SK-N-SH treated with all-trans-retinoic acid at 6 μM for 48 hours (cell line): Measurements from ENCODE around the gene SCARB2.
"Not testable (repeated sequence)": the region's sequence is repeated elsewhere in the genome, so short reads cannot be mapped to it uniquely, and the experiment has no call there.

Experiments used
- ATAC-seq: fragments of 200-7000 bp; cut with Tn5 transposase; 3 replicates; pipeline ENCODE4 v1.9.1; 2020; ENCODE audit warnings: mild to moderate bottlenecking, moderate library complexity
- ARNTL ChIP-seq: fragments of 450-650 bp; formaldehyde crosslinking; IDR thresholded peaks from 2 replicates; pipeline ENCODE4 v1.5.0; 2020; ENCODE audit warnings: low read depth, mild to moderate bottlenecking, moderate library complexity, borderline replicate concordance
- BACH2 ChIP-seq: fragments of 250-450 bp; sonication (Bioruptor Pico); IDR thresholded peaks from 2 replicates; pipeline ENCODE4 v1.9.0; 2021; ENCODE audit warnings: mild to moderate bottlenecking, borderline replicate concordance
- CSDC2 ChIP-seq: fragments of 250-450 bp; sonication (Bioruptor Pico); IDR thresholded peaks from 2 replicates; pipeline ENCODE4 v1.5.0; 2020; ENCODE audit warnings: mild to moderate bottlenecking, moderate library complexity
- ESRRG ChIP-seq: fragments of 250-450 bp; sonication (Bioruptor Pico); IDR thresholded peaks from 2 replicates; pipeline ENCODE4 v1.6.1; 2021; ENCODE audit warnings: mild to moderate bottlenecking
- GLIS3 ChIP-seq: fragments of 250-450 bp; sonication (Bioruptor Pico); IDR thresholded peaks from 2 replicates; pipeline ENCODE4 v1.5.0; 2020; ENCODE audit warnings: mild to moderate bottlenecking, moderate library complexity
- ISL1 ChIP-seq: fragments of 250-450 bp; sonication (Bioruptor Pico); IDR thresholded peaks from 2 replicates; pipeline ENCODE4 v2.1.2; 2022; ENCODE audit warnings: mild to moderate bottlenecking, moderate library complexity
- OSR1 ChIP-seq: fragments of 250-450 bp; sonication (Bioruptor Pico); IDR thresholded peaks from 2 replicates; pipeline ENCODE4 v1.8.0; 2022; ENCODE audit warnings: moderate library complexity, mild to moderate bottlenecking, inconsistent platforms
- RARB ChIP-seq: fragments of 250-450 bp; sonication (Bioruptor Pico); IDR thresholded peaks from 2 replicates; pipeline ENCODE4 v1.8.0; 2021; ENCODE audit warnings: mild to moderate bottlenecking, moderate library complexity
- SNAI2 ChIP-seq: fragments of 250-450 bp; sonication (Bioruptor Pico); IDR thresholded peaks from 2 replicates; pipeline ENCODE4 v1.5.0; 2020; ENCODE audit warnings: mild to moderate bottlenecking, moderate library complexity
- TCF4 ChIP-seq: fragments of 250-450 bp; sonication (Bioruptor Pico); IDR thresholded peaks from 2 replicates; pipeline ENCODE4 v1.8.0; 2021; ENCODE audit warnings: mild to moderate bottlenecking, moderate library complexity, borderline replicate concordance
- ZC3H10 ChIP-seq: fragments of 250-450 bp; sonication (Bioruptor Pico); IDR thresholded peaks from 2 replicates; pipeline ENCODE4 v1.5.1; 2021; ENCODE audit warnings: mild to moderate bottlenecking, moderate library complexity
- ZFP3 ChIP-seq: fragments of 250-450 bp; sonication (Bioruptor Pico); IDR thresholded peaks from 2 replicates; pipeline ENCODE4 v1.5.0; 2020; ENCODE audit warnings: mild to moderate bottlenecking, moderate library complexity
- ZFP30 ChIP-seq: fragments of 450-650 bp; formaldehyde crosslinking; IDR thresholded peaks from 2 replicates; pipeline ENCODE4 v1.5.0; 2022; ENCODE audit warnings: mild to moderate bottlenecking, moderate library complexity
- ZNF565 ChIP-seq: fragments of 450-650 bp; formaldehyde crosslinking; conservative IDR thresholded peaks from 2 replicates; pipeline ENCODE4 v1.5.0; 2020; ENCODE audit warnings: low read depth, mild to moderate bottlenecking, moderate library complexity
- ZNF70 ChIP-seq: fragments of 450-650 bp; formaldehyde crosslinking; IDR thresholded peaks from 2 replicates; pipeline ENCODE4 v1.5.0; 2020; ENCODE audit warnings: mild to moderate bottlenecking, moderate library complexity
- ZNF8 ChIP-seq: fragments of 450-650 bp; formaldehyde crosslinking; IDR thresholded peaks from 2 replicates; pipeline ENCODE4 v1.5.0; 2020; ENCODE audit warnings: mild to moderate bottlenecking, moderate library complexity
- TF ChIP-seq, protein P1 (sequence below): fragments of 250-450 bp; sonication (Bioruptor Pico); IDR thresholded peaks from 2 replicates; pipeline ENCODE4 v1.8.0; 2021; ENCODE audit warnings: low read depth, mild to moderate bottlenecking, moderate library complexity, borderline replicate concordance
- TF ChIP-seq, protein P2 (sequence below): fragments of 250-450 bp; sonication (Bioruptor Pico); IDR thresholded peaks from 2 replicates; pipeline ENCODE4 v1.8.0; 2020; ENCODE audit warnings: mild to moderate bottlenecking, moderate library complexity, borderline replicate concordance
- TF ChIP-seq, protein P3 (sequence below): fragments of 250-450 bp; sonication (Bioruptor Pico); IDR thresholded peaks from 2 replicates; pipeline ENCODE4 v1.5.0; 2020; ENCODE audit warnings: mild to moderate bottlenecking, moderate library complexity
- TF ChIP-seq, protein P4 (sequence below): fragments of 250-450 bp; sonication (Bioruptor Pico); IDR thresholded peaks from 2 replicates; pipeline ENCODE4 v1.5.1; 2020; ENCODE audit warnings: low read depth, mild to moderate bottlenecking, moderate library complexity
- TF ChIP-seq, protein P5 (sequence below): fragments of 250-450 bp; sonication (Bioruptor Pico); IDR thresholded peaks from 2 replicates; pipeline ENCODE4 v1.5.1; 2021; ENCODE audit warnings: mild to moderate bottlenecking, moderate library complexity

The SCARB2 gene

DNA sequence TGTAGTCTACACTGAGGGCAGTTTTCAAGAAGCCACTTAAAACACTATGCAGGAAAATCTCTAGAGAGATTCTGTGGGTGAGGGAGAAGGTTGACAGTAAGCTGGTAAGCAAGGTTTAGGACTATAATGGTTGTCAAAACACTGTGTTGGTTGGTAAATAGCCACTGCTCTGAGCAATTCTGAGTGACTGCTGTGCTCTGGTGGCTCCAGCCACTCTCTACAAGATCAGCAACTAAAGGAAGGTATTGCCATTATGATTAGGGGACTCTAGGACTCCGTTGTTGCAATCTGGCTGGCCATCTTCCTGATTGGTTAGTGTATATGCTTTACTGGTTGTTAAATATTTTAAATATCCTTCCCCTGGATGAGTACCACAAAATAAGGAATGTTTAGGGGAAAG, 32.4 kb upstream of the SCARB2 start:
- TF ChIP-seq GLIS3 (CRISPR knock-in tag), result no peak
- TF ChIP-seq, protein P1, sequence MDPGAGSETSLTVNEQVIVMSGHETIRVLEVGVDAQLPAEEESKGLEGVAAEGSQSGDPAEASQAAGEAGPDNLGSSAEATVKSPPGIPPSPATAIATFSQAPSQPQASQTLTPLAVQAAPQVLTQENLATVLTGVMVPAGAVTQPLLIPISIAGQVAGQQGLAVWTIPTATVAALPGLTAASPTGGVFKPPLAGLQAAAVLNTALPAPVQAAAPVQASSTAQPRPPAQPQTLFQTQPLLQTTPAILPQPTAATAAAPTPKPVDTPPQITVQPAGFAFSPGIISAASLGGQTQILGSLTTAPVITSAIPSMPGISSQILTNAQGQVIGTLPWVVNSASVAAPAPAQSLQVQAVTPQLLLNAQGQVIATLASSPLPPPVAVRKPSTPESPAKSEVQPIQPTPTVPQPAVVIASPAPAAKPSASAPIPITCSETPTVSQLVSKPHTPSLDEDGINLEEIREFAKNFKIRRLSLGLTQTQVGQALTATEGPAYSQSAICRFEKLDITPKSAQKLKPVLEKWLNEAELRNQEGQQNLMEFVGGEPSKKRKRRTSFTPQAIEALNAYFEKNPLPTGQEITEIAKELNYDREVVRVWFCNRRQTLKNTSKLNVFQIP (CRISPR knock-in tag), result no peak
- TF ChIP-seq ZC3H10 (CRISPR knock-in tag), result no peak
- TF ChIP-seq TCF4 (CRISPR knock-in tag), result no peak
- no peak for TF ChIP-seq ARNTL
- TF ChIP-seq ISL1 (CRISPR knock-in tag), result no peak
- ATAC-seq, result no peak

DNA sequence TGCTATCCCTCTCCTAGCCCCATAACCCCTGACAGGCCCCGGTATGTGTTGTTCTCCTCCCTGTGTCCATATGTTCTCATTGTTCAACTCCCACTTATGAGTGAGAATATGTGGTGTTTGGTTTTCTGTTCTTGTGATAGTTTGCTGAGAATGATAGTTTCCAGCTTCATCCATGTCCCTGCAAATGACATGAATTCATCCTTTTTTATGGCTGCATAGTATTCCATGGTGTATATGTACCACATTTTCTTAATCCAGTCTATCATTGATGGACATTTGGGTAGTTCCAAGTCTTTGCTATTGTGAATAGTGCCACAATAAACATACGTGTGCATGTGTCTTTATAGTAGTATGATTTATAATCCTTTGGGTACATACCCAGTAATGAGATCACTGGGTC, 30.3 kb upstream of the SCARB2 start:
- not testable (repeated sequence) for ATAC-seq

DNA sequence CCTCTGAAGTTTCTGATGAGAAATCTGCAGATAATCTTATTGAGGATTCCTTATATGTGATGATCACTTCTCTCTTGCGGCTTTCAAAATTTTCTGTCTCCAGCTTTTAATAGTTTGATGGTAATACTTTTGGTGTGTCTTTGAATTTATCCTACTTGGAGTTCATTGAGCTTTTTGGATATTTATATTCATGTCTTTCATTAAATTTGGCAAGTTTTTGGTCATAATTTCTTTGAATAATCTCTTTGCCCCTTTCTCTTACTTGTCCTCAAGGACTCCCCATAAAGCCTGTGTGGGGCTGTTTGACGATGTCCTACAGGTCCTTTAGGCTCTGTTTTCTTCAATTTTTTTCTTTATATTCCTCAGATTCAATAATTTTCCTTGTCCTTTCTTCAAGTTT, 26.6 kb upstream of the SCARB2 start:
- TF ChIP-seq, protein P1 (CRISPR knock-in tag), result no peak
- TF ChIP-seq, protein P2, sequence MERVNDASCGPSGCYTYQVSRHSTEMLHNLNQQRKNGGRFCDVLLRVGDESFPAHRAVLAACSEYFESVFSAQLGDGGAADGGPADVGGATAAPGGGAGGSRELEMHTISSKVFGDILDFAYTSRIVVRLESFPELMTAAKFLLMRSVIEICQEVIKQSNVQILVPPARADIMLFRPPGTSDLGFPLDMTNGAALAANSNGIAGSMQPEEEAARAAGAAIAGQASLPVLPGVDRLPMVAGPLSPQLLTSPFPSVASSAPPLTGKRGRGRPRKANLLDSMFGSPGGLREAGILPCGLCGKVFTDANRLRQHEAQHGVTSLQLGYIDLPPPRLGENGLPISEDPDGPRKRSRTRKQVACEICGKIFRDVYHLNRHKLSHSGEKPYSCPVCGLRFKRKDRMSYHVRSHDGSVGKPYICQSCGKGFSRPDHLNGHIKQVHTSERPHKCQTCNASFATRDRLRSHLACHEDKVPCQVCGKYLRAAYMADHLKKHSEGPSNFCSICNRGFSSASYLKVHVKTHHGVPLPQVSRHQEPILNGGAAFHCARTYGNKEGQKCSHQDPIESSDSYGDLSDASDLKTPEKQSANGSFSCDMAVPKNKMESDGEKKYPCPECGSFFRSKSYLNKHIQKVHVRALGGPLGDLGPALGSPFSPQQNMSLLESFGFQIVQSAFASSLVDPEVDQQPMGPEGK (CRISPR knock-in tag), result no peak
- TF ChIP-seq ZNF70 (CRISPR knock-in tag) (no peak), ZNF565 (CRISPR knock-in tag) (no peak), ESRRG (no peak), ARNTL (no peak), RARB (CRISPR knock-in tag) (no peak), SNAI2 (CRISPR knock-in tag) (no peak), ZFP30 (CRISPR knock-in tag) (no peak), ISL1 (CRISPR knock-in tag) (no peak), OSR1 (CRISPR knock-in tag) (no peak), ZFP3 (CRISPR knock-in tag) (no peak), BACH2 (CRISPR knock-in tag) (no peak), CSDC2 (CRISPR knock-in tag) (no peak), ZNF8 (CRISPR knock-in tag) (no peak)
- TF ChIP-seq, protein P3, sequence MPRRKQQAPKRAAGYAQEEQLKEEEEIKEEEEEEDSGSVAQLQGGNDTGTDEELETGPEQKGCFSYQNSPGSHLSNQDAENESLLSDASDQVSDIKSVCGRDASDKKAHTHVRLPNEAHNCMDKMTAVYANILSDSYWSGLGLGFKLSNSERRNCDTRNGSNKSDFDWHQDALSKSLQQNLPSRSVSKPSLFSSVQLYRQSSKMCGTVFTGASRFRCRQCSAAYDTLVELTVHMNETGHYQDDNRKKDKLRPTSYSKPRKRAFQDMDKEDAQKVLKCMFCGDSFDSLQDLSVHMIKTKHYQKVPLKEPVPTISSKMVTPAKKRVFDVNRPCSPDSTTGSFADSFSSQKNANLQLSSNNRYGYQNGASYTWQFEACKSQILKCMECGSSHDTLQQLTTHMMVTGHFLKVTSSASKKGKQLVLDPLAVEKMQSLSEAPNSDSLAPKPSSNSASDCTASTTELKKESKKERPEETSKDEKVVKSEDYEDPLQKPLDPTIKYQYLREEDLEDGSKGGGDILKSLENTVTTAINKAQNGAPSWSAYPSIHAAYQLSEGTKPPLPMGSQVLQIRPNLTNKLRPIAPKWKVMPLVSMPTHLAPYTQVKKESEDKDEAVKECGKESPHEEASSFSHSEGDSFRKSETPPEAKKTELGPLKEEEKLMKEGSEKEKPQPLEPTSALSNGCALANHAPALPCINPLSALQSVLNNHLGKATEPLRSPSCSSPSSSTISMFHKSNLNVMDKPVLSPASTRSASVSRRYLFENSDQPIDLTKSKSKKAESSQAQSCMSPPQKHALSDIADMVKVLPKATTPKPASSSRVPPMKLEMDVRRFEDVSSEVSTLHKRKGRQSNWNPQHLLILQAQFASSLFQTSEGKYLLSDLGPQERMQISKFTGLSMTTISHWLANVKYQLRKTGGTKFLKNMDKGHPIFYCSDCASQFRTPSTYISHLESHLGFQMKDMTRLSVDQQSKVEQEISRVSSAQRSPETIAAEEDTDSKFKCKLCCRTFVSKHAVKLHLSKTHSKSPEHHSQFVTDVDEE, result no peak
- TF ChIP-seq, protein P4, sequence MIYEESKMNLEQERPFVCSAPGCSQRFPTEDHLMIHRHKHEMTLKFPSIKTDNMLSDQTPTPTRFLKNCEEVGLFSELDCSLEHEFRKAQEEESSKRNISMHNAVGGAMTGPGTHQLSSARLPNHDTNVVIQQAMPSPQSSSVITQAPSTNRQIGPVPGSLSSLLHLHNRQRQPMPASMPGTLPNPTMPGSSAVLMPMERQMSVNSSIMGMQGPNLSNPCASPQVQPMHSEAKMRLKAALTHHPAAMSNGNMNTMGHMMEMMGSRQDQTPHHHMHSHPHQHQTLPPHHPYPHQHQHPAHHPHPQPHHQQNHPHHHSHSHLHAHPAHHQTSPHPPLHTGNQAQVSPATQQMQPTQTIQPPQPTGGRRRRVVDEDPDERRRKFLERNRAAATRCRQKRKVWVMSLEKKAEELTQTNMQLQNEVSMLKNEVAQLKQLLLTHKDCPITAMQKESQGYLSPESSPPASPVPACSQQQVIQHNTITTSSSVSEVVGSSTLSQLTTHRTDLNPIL (CRISPR knock-in tag), result no peak
- TF ChIP-seq, protein P5, sequence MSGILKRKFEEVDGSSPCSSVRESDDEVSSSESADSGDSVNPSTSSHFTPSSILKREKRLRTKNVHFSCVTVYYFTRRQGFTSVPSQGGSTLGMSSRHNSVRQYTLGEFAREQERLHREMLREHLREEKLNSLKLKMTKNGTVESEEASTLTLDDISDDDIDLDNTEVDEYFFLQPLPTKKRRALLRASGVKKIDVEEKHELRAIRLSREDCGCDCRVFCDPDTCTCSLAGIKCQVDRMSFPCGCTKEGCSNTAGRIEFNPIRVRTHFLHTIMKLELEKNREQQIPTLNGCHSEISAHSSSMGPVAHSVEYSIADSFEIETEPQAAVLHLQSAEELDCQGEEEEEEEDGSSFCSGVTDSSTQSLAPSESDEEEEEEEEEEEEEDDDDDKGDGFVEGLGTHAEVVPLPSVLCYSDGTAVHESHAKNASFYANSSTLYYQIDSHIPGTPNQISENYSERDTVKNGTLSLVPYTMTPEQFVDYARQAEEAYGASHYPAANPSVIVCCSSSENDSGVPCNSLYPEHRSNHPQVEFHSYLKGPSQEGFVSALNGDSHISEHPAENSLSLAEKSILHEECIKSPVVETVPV (CRISPR knock-in tag), result no peak
- ATAC-seq, result no peak
